HG02840 (cell line): Measurements from ENCODE around the gene DIDO1.
"Not testable (repeated sequence)": the region's sequence is repeated elsewhere in the genome, so short reads cannot be mapped to it uniquely, and the experiment has no call there.

Source experiments
- ATAC-seq: cut with Tn5 transposase; IDR thresholded peaks from one replicate; pipeline ENCODE4 v1.9.1; 2021; ENCODE audit warnings: mild to moderate bottlenecking, moderate library complexity, moderate number of reproducible peaks; ENCODE audit not compliant: unreplicated experiment, low FRiP score

DIDO1 gene

GRCh38 chr20:62962891-62963613, 36.7 kb upstream of the DIDO1 start:
- ATAC-seq = no peak

GRCh38 chr20:62962221-62962879, 36.0 kb upstream of the DIDO1 start:
- ATAC-seq = no peak

GRCh38 chr20:62961799-62962198, 35.5 kb upstream of the DIDO1 start:
- no peak for ATAC-seq

DNA sequence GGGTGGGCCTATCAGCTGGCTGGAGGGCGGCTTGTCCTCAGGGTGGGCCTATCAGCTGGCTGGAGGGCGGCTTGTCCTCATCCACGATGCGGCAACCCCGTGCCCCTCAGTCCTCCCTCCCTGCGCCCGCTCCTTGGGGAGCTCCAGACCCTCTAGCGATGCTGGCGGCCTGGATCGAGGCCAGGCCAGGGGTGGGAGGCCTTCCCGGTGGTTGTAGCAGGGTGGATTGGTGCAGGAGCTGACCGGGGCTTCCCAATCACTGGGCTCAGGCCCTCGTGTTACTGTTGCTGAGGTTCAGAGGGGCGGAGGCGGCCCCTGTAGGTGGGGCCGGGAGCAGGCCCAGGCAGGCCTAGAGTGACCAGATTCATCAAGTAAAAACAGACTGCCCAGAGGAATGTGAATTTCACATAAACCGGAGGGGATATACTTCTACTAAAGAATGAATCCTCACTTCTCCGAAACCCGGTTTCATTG, 35.0 kb upstream of the DIDO1 start:
- ATAC-seq = no peak

- ATAC-seq = not testable (repeated sequence)
These were observed 34.4 kb upstream of the DIDO1 start for GRCh38 chr20:62960446-62961309.

DNA sequence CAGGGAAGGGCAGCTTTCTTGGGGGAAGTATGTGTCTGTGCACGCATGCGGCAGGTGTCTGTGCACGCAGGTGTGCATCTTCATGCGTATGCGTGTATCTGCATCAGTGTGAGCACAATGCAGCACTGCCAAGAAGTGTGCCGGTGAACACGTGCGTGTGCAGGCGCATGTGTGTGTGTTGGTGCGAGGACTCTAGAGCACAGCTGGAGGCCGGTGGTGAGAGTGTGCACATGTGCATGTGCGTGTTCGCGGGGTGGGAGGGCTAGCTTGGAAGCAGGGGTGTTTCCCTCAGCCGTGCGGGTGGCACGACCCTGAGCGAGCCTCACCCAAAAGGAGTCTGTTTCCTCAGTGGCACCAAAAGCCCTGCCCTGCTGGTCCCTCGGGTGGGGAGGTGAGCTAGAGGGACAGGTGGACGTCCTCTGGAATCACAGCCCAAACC, 33.7 kb upstream of the DIDO1 start:
- no peak for ATAC-seq

GRCh38 chr20:62959101-62959971, 33.0 kb upstream of the DIDO1 start:
- no peak for ATAC-seq

GRCh38 chr20:62958388-62959100, 32.2 kb upstream of the DIDO1 start:
- ATAC-seq = no peak

- no peak for ATAC-seq
These were observed 31.1 kb upstream of the DIDO1 start for GRCh38 chr20:62957136-62958117.

DNA sequence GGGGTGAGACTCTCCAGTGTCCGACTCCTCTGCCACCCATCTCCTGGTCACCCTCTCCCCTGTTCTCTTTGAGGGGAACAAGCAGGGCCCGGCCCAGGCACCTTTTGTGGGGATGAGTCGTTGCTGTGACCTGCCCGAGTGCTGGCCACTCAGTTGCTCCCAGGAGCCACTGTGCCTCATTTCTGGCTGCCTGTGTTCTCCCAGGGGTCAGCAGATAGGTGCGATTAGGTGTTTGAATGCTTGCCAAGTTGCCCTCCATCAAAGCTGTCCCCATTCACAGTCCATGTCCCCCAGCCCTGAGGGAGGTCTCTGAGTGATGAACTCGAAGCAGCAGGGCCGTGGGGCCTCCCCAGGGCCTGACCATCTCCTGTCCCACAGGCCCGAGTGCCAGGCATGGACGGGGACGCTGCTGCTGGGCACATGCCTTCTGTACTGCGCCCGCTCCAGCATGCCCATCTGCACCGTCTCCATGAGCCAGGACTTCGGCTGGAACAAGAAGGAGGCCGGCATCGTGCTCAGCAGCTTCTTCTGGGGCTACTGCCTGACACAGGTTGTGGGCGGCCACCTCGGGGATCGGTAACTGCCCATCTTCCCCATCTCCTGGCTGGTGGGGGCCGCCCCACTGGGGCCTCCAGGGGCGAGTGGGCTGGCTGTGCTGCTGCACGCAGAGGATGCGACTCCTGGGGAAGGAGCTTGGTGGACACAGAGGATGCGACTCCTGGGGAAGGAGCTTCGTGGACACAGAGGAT, 30.3 kb upstream of the DIDO1 start:
- no peak for ATAC-seq

DNA sequence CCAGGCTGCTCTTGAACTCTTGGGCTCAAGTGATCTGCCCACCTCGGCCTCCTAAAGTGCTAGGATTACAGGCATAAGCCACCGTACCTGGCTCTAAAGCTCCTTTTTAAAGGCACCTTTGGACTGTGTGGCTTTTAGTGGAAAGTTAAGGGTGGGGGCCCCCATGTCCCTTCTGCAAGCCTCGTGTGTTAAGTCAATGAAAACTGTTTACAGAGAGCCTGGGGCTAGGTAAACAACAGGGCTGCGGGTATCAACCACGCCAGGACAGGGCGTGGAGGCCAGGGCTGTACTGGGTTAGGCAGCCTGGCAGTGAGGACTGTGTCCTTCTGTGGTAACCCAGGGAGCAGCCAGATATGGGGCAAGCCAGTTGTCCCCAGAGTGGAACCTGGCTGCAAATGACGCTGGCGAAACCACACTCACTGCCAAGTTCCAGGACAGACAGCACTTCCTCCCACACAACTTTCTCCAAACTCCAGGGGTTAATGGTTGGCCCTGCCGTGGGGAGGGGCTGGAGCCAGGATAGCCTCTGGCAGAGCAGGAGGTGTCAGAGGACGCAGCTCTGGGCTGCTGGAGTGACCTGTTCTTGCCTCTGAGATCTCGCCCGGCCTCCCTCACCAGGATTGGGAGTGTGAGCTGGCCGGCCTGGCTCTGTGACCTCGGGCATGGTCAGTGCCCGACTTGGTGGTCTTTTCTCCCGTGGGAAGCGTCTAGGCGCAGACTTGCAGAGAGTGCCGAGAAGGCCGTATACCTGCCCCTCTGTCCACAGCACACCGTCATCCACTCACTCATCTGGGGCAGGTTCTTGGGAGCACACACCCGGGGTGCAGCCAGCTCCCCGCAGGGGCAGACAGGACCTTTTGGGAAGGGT, 29.4 kb upstream of the DIDO1 start:
- no peak for ATAC-seq

GRCh38 chr20:62953839-62954703, 27.8 kb upstream of the DIDO1 start:
- ATAC-seq = peak; percentile 59

DNA sequence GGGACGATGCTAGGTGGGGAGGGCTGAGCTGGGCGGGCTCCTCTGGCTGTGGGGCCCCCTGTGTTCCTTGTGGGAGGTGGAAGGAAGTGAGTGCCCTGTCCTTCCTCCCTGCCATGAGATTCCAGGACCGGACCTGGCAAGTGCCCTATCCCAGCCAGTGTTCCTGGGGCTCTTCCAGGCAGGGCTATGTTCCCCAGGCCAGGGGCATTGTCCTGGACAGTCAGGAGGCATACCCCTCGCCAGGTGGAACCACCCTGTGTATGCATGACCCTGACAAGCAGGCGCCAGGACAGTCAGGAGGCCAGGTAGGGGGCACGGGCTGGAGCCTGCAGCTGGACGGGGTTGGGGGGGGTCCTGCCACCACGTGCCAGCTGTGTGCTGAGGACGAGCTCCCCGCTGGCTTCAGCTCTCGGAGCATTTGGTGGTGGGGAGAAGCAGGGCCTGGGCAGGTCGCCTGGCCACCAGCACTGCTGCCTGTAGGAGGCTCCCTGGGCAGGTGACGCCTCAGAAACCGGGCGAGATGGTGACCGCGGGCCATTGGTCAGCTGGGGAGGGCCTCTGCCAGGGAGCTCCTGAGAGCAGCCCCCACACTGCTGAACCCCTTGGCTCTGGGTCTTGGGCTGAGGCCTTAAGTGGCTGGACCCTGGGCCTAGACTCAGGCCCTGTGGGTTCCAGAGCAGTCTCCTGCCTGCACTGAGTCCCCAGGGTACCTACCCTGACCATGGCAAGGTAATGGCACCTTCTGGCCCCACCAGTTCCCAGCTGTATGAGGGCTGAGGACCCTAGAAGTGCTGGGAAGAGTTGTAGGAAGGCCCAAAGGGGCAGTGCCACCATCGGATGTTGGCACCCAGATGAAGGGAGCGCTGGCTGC, 26.9 kb upstream of the DIDO1 start:
- ATAC-seq = no peak

DNA sequence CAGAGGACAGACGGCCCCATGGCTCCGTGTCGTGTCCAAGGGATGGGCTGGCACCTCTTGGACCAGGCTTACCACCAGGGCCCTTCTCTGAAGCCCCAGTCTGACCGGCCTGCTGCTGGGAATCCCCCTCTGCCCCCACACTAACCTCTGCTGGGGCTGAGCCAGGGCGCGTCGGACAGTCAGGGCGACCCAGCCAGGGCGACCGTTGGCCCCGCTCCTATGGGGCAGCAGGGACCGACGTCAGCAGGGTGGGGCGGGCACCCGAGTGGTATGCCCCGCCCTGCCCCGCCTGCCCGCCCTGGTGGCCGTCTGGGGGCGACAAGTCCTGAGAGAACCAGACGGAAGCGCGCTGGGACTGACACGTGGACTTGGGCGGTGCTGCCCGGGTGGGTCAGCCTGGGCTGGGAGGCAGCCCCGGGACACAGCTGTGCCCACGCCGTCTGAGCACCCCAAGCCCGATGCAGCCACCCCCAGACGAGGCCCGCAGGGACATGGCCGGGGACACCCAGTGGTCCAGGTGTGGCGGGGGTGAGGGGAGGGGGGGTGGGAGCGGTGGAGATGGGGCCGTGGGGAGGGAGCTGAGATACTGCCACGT, 26.2 kb upstream of the DIDO1 start, which contains the start of gene SLC17A9:
Gene SLC17A9 (plus strand): TSS at position 337 of the 595 bp plus-strand sequence. CDS start 122 bp downstream, at position 459.
- no peak for ATAC-seq
